Body of pancreas (tissue), 4 donors: Measurements from ENCODE around the gene SLC24A3. TPM values are rescaled to one million over a fixed set of nuclear protein-coding genes. Genes with fewer than 3 reads are reported as not detected.

Experiments used
- ATAC-seq: fragments of 150-250 bp; one replicate; pipeline ENCODE4 v1.9.1; 2016
- DNase-seq, 4 donors: peaks; one replicate each; pipeline ENCODE4 v3.0.0-alpha.2; 2019
- H3K27ac ChIP-seq, 4 donors: fragments of 200-600 bp; sonication (generic); 1 replicate in 3 of 4; 2 replicates in 1 of 4; pipeline versions ENCODE4 v1.5.1 to v1.6.1; 2016 to 2019; ENCODE audit warnings: mild to moderate bottlenecking in 1 of 4, mixed read lengths in 1 of 4, moderate library complexity in 1 of 4
- H3K27me3 ChIP-seq, 2 donors: fragments of 200-600 bp; sonication (generic); one replicate each; pipeline ENCODE4 v1.6.0; 2016; ENCODE audit warnings: mild to moderate bottlenecking in 1 of 2
- H3K36me3 ChIP-seq, 2 donors: fragments of 200-600 bp; sonication (generic); replicated peaks in 1 of 2; 2 replicates each; pipeline ENCODE4 v1.5.1; 2016; ENCODE audit warnings: low read depth in 2 of 2; ENCODE audit not compliant: insufficient read depth in 1 of 2
- H3K4me1 ChIP-seq: fragments of 200-600 bp; sonication (generic); one replicate; pipeline ENCODE4 v1.6.0; 2016
- H3K4me3 ChIP-seq, 2 donors: fragments of 200-600 bp; sonication (generic); 1 replicate in 1 of 2; 2 replicates in 1 of 2; pipeline ENCODE4 v1.5.1; 2016 to 2019
- H3K9me3 ChIP-seq, 3 donors: fragments of 200-600 bp; sonication (generic); 1 replicate in 2 of 3; 2 replicates in 1 of 3; pipeline ENCODE4 v1.5.1; 2016
- POLR2A ChIP-seq, 3 donors: fragments of 450-650 bp; IDR thresholded peaks; one replicate each; pipeline ENCODE4 v1.6.1; 2016; ENCODE audit warnings: antibody characterized with exemption in 3 of 3, mild to moderate bottlenecking in 2 of 3
- WGBS, 2 donors: methylation state at CpG; one replicate each; pipeline ENCODE4 v1.1.5; 2017; 5-methylcytosine and 5-hydroxymethylcytosine counted together
- intact Hi-C: fragments of 100-400 bp; cut with DNase I; formaldehyde crosslinking; loops from one replicate; pipeline ENCODE4 v1.15.1; 2023
- total RNA-seq, 2 donors: library from RNA; depleted of rRNA; stranded (reverse); fragments of >200 nt; gene quantifications; one replicate each; pipeline ENCODE4 v1.1.0, GENCODE V29; 2016
- TF ChIP-seq, protein P1 (sequence below), 7 experiments: fragments of 450-650 bp in 4 of 7; fragments of 200-600 bp in 3 of 7; sonication (generic) in 3 of 7; IDR thresholded peaks; one replicate each; pipeline ENCODE4 v1.5.1; 2016 to 2019; ENCODE audit warnings: antibody characterized with exemption in 7 of 7

The SLC24A3 gene
- total RNA-seq, 2 donors from 2014 or later: 0.66 to 1.0 TPM

DNA sequence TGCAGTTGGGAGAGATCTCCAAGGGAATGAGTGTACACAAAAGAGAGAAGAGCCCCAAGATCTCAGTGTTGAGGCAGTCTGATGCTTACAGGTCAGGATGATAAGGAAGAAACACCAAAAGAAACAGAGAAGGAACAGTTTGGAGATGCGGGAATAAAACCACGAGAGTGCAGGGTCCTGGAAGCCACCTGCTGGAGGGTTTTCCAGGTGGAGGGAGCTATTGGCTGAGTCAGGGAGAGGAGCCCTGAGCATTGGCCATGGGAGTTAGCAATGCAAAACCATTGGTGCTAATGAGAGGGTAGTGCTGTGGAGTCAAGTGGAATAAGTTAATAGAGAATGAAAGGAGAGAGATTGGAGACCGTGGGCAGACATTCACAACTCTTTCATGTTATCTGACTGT, 506.4 kb downstream of the SLC24A3 start:
- no peak for DNase-seq
- intact Hi-C loops: no loop called here
- WGBS, 2 donors: 58 to 69% methylated on average over 3 of the region's 3 CpGs

DNA sequence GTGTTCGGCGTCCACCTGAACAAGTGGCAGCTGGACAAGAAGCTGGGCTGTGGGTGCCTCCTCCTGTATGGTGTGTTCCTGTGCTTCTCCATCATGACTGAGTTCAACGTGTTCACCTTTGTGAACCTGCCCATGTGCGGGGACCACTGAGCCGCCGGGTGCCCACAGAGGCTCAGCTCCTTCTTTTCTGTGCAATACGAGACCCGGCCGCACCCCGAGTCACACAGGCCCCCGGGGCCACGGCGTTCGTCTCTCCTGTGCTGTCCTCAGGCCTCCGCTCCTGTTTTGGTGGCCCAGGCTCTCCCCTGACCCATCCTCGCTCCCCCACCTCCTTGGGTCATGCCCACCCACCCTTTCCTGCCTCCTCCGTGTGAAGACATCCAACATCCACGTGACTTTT, 508.5 kb downstream of the SLC24A3 start:
- DNase-seq: no peak
- TF ChIP-seq, protein P1, sequence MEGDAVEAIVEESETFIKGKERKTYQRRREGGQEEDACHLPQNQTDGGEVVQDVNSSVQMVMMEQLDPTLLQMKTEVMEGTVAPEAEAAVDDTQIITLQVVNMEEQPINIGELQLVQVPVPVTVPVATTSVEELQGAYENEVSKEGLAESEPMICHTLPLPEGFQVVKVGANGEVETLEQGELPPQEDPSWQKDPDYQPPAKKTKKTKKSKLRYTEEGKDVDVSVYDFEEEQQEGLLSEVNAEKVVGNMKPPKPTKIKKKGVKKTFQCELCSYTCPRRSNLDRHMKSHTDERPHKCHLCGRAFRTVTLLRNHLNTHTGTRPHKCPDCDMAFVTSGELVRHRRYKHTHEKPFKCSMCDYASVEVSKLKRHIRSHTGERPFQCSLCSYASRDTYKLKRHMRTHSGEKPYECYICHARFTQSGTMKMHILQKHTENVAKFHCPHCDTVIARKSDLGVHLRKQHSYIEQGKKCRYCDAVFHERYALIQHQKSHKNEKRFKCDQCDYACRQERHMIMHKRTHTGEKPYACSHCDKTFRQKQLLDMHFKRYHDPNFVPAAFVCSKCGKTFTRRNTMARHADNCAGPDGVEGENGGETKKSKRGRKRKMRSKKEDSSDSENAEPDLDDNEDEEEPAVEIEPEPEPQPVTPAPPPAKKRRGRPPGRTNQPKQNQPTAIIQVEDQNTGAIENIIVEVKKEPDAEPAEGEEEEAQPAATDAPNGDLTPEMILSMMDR (IDR thresholded peaks at IDR 0.05): no peak
- TF ChIP-seq POLR2A (IDR thresholded peaks at IDR 0.05): no peak
- Histone ChIP-seq H3K27ac (no peak overlapping the region), H3K4me3 (no peak overlapping the region), H3K9me3 (no peaks in the 10 kb centered on the region), H3K4me1 (no peaks in the 10 kb centered on the region), H3K36me3 (no peaks in the 10 kb centered on the region), H3K27me3 (no peaks in the 10 kb centered on the region)
- 75 to 84% methylated on average over 18 of the region's 18 CpGs for WGBS, 2 donors
- ATAC-seq: no peak
- intact Hi-C loops: no loop called here

More for the DNA sequence above, 506.4 kb downstream of the SLC24A3 start:
- no peaks in the 10 kb centered on the region for H3K36me3 ChIP-seq
- no peaks in the 10 kb centered on the region for H3K4me1 ChIP-seq
- no peak overlapping the region for H3K4me3 ChIP-seq
- no peak for ATAC-seq
- TF ChIP-seq POLR2A (IDR thresholded peaks at IDR 0.05): no peak
- TF ChIP-seq, protein P1 (IDR thresholded peaks at IDR 0.05): no peak
- no peaks in the 10 kb centered on the region for H3K9me3 ChIP-seq
- no peak overlapping the region for H3K27ac ChIP-seq
- H3K27me3 ChIP-seq: no peaks in the 10 kb centered on the region

DNA sequence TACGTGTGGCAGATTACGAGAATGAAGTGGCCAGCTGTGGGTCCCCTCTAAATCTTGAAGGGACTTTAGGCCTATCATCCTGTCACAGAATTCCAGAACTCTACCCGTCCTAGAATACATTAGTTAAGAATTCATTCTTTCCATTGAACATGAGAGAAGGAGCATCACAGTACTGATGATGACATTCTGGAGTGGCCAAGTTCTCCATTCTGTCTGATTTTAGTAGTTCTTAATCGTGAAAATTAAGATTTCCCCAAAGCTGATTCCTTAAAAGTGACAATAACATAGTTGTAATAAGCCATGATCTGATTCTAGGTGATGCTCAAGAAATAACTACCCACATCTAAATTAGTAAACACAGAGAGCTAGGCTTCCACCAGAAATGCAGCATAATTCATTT, 510.6 kb downstream of the SLC24A3 start:
- Histone ChIP-seq H3K9me3 (no peaks in the 10 kb centered on the region), H3K27ac (no peak overlapping the region), H3K36me3 (no peaks in the 10 kb centered on the region), H3K4me3 (no peak overlapping the region), H3K27me3 (no peaks in the 10 kb centered on the region), H3K4me1 (no peaks in the 10 kb centered on the region)
- 70 to 71% methylated on average over 4 of the region's 4 CpGs for WGBS, 2 donors
- intact Hi-C loops: no loop called here
- ATAC-seq (no peak), DNase-seq (no peak)
- TF ChIP-seq, protein P1 (IDR thresholded peaks at IDR 0.05): no peak
- no peak for TF ChIP-seq POLR2A (IDR thresholded peaks at IDR 0.05)

DNA sequence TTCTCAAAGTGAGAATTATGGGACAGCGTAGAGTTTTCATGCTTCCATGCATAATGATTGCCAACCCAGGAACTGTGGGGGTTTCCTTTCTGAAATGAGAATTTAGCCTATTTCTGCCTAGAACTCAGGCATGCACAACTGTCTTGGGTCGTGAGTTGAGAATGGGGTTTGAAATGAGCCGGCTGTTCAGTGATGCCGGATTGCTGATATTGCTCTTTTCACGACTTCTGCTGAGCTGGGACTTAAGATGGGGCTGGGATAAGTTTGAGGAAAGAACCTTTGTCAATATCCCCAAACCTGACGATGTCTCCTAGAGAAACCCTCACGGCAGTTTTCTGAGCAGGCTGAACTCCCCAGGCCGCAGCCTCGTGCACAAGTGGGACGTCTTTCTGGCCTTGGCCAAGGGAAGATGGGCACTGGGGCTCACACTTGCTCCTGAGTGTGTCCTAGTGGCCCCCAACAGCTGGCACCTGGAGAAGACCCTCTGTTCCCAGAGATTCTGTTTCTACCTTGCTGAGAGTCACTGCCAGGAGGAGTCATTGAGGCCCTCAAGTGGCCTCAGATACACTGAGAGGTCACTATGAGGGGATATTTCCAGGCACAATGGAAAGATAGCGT, 511.5 kb downstream of the SLC24A3 start:
- intact Hi-C loops: no loop called here
- Histone ChIP-seq H3K9me3 (no peaks in the 10 kb centered on the region), H3K27ac (no peak overlapping the region), H3K36me3 (no peaks in the 10 kb centered on the region), H3K4me3 (no peak overlapping the region), H3K27me3 (no peaks in the 10 kb centered on the region), H3K4me1 (no peaks in the 10 kb centered on the region)
- DNase-seq (no peak), ATAC-seq (no peak)
- WGBS, 2 donors: 75 to 83% methylated on average over 10 to 11 of the region's 11 CpGs
- no peak for TF ChIP-seq POLR2A (IDR thresholded peaks at IDR 0.05)
- TF ChIP-seq, protein P1 (IDR thresholded peaks at IDR 0.05): no peak

DNA sequence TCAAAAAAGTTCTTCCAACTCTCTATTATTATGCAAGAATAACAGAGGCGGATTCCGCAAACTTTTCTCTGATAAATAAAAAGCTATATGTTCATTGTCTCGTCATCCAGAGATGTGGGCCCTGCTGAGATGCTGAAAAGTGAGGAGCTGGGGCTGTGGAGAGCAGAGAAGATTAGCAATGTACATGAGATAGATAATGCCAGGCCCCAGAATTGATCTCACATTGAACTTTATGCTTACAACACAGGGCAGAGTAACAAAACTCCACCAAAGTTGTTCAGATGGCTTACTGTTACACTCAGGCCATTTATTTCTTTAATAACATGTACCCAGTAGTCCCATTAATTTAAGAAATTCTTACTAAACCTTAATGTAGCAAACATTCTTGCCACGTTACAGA, 512.9 kb downstream of the SLC24A3 start:
- Histone ChIP-seq H3K36me3 (no peaks in the 10 kb centered on the region), H3K9me3 (no peaks in the 10 kb centered on the region), H3K27ac (no peak overlapping the region), H3K27me3 (no peaks in the 10 kb centered on the region), H3K4me1 (no peaks in the 10 kb centered on the region), H3K4me3 (no peak overlapping the region)
- 84 to 95% methylated on average over 4 of the region's 4 CpGs for WGBS, 2 donors
- intact Hi-C loops: no loop called here
- no peak for DNase-seq
- ATAC-seq: no peak
- TF ChIP-seq POLR2A (IDR thresholded peaks at IDR 0.05): no peak
- TF ChIP-seq, protein P1 (IDR thresholded peaks at IDR 0.05): no peak
